ENCODE results near the gene PBX4. TPM values are rescaled to one million over a fixed set of nuclear protein-coding genes. Genes with fewer than 3 reads are reported as not detected.
A peak's percentile ranks its signal among the peaks of the same experiment; 100 is the strongest.

PBX4 gene
- total RNA-seq, 1 donor from 2014 or later: 3.4 TPM

DNA sequence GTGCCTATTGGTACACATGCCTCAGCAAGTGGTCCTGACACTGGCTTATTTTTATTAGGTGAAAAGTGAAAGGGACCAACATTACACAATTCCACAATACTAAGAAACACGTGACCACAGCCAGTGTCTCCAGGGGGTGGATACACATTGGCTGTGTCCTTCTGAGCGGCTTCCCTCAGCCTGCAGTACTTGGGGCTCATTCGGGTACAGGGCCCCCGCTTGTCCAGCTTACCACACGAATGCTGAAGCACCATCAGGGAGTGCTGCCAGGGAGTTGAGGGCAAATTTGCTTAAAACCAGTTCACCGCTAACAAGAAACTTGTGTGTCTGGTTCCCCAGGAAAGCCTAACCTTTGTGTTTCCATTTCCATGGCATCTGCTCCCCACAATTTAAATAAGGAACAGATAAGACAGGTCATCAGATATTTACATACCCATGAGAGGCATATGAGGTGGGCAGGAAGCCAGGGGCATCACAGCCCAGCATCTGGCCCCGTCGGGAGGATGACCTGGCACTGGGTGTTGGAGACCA, 23.3 kb downstream of the PBX4 start:
- Histone ChIP-seq H3K36me3 (no peaks in the 10 kb centered on the region), H3K9me3 (no peaks in the 10 kb centered on the region), H3K27ac (peak overlapping the region; percentile 55), H3K27me3 (no peaks in the 10 kb centered on the region), H3K4me3 (no peak overlapping the region), H3K4me1 (peaks cover 36% of the 10 kb centered on the region)
- ATAC-seq (peak; percentile 79), DNase-seq (peak; percentile 71)
- intact Hi-C loops (cut with DNase I): no loop called here
- TF ChIP-seq, protein P1, sequence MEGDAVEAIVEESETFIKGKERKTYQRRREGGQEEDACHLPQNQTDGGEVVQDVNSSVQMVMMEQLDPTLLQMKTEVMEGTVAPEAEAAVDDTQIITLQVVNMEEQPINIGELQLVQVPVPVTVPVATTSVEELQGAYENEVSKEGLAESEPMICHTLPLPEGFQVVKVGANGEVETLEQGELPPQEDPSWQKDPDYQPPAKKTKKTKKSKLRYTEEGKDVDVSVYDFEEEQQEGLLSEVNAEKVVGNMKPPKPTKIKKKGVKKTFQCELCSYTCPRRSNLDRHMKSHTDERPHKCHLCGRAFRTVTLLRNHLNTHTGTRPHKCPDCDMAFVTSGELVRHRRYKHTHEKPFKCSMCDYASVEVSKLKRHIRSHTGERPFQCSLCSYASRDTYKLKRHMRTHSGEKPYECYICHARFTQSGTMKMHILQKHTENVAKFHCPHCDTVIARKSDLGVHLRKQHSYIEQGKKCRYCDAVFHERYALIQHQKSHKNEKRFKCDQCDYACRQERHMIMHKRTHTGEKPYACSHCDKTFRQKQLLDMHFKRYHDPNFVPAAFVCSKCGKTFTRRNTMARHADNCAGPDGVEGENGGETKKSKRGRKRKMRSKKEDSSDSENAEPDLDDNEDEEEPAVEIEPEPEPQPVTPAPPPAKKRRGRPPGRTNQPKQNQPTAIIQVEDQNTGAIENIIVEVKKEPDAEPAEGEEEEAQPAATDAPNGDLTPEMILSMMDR (IDR thresholded peaks at IDR 0.05): no peak

DNA sequence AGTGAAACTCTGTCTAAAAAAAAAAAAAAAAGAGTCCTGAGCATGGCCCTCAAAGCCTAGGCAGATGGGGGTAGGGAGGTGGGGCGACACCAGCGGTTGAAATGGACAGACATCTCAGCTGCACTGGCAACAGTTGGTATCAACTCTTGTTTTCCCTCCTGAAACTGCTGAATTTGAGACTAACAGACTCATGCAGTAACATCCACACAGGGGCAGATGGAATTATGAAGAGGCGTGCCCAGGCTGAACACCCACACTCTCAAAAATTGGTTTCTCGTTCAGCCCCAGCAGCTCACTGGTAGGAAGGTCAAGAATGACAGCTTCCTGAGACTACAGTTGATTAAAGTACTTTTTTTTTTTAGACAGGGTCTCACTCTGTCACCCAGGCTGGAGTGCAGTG, 24.1 kb downstream of the PBX4 start:
- TF ChIP-seq, protein P1 (IDR thresholded peaks at IDR 0.05): no peak
- Histone ChIP-seq H3K27me3 (no peaks in the 10 kb centered on the region), H3K4me1 (peaks cover 36% of the 10 kb centered on the region), H3K36me3 (no peaks in the 10 kb centered on the region), H3K27ac (peak overlapping the region; percentile 55), H3K4me3 (no peak overlapping the region), H3K9me3 (no peaks in the 10 kb centered on the region)
- DNase-seq: no peak
- intact Hi-C loops (cut with DNase I): no loop called here
- no peak for ATAC-seq

DNA sequence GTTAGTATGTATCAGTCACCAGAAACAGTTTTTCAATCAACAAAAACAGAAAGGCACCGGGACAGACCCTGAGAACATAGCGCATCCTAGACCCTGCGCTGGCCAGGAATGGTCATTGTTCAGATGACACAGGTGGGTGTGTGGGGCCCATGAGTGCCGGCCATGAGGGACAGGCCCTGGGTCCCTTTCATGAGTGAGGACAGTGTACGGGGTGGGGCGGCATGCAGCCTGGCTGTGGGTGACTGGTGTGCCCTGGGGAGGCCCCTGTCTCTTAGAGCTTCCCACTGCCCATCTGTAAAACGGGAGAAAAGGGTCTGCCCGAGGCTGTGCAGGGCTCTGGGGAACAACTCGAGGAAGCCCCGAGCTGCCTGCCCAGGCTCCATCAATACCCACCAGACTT, 25.8 kb downstream of the PBX4 start:
- TF ChIP-seq, protein P1 (IDR thresholded peaks at IDR 0.05): no peak
- no peak for DNase-seq
- H3K4me1 ChIP-seq: peaks cover 36% of the 10 kb centered on the region
- no peaks in the 10 kb centered on the region for H3K27me3 ChIP-seq
- ATAC-seq: no peak
- no peak overlapping the region for H3K4me3 ChIP-seq
- intact Hi-C loops (cut with DNase I): no loop called here
- H3K27ac ChIP-seq: no peak overlapping the region
- H3K9me3 ChIP-seq: no peaks in the 10 kb centered on the region
- H3K36me3 ChIP-seq: no peaks in the 10 kb centered on the region

DNA sequence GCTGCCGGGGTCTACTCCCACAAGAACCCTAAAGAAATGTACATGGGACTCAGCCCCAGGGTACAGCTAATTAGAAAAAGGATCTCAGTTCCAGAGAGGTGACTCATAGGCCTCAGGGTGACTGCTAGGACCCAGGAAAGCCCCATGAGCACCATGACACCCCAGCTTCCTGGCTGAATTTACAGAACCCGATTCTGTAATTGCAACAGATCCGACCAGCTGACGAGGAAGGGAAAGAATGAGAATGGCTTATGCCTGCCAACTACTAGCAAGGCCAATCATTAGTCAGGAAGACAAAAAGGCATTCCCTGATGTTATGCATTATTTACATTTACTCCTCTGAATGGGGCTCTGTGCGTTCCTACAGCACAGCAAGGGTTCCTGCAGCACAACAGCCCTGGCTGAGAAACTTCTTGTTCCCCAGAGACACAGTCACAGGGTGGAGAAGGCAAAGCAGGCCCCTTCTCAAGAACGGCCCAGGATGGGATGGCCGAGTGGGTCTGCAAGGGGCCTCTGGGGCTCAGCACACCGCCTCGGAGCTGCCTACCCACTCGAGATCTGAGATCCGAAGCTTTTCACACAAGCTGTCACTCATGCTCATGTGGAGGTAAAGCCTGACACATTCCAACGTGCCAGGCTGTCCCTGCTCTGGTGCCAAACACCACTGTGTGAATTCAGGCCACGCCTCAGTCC, 27.2 kb downstream of the PBX4 start:
- Histone ChIP-seq H3K36me3 (no peaks in the 10 kb centered on the region), H3K4me3 (no peak overlapping the region), H3K9me3 (no peaks in the 10 kb centered on the region), H3K27me3 (no peaks in the 10 kb centered on the region), H3K27ac (peak overlapping the region; percentile 59), H3K4me1 (peaks cover 34% of the 10 kb centered on the region)
- TF ChIP-seq, protein P1 (IDR thresholded peaks at IDR 0.05): no peak
- peak; percentile 73 for ATAC-seq
- DNase-seq: no peak
- intact Hi-C loops (cut with DNase I): no loop called here

DNA sequence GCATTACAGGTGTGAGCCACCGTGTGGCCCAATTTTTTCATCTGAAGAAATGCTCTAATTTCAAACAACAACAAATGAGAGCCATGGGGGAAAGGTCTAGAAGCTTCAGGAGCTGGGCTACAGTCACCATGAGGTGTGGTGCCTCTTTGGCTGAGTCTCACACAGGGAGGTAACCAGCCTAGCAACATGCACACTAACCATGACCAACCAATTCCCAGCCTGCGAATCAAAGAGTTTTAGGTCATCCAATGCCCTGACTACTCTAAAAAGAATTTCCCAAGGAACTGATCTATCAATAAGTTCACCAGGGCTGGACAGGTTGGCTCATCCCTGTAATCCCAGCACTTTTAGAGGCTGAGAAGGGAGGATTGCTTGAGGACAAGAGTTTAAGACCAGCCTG, 29.9 kb downstream of the PBX4 start:
- no peak overlapping the region for H3K27ac ChIP-seq
- no peaks in the 10 kb centered on the region for H3K27me3 ChIP-seq
- no peak overlapping the region for H3K4me3 ChIP-seq
- no peaks in the 10 kb centered on the region for H3K36me3 ChIP-seq
- TF ChIP-seq, protein P1 (IDR thresholded peaks at IDR 0.05): no peak
- peaks cover 15% of the 10 kb centered on the region for H3K4me1 ChIP-seq
- no peaks in the 10 kb centered on the region for H3K9me3 ChIP-seq
- intact Hi-C loops (cut with DNase I): no loop called here
- no peak for DNase-seq
- ATAC-seq: no peak
